Epidermal melanocyte (primary cell): ENCODE data around the gene SAP30BP.
"Not testable (repeated sequence)": the region's sequence is repeated elsewhere in the genome, so short reads cannot be mapped to it uniquely, and the experiment has no call there.

Experiments used
- DNase-seq: peaks from one replicate; pipeline ENCODE4 v3.0.0; 2011; ENCODE audit warnings: low spot score; ENCODE audit not compliant: insufficient read length

Gene SAP30BP

GRCh38 chr17:75633486-75634375 lies 33.4 kb upstream of the SAP30BP start:
- peak; percentile 93 for DNase-seq

- no peak for DNase-seq
Observed at GRCh38 chr17:75634376-75634740, 32.8 kb upstream of the SAP30BP start.

DNA sequence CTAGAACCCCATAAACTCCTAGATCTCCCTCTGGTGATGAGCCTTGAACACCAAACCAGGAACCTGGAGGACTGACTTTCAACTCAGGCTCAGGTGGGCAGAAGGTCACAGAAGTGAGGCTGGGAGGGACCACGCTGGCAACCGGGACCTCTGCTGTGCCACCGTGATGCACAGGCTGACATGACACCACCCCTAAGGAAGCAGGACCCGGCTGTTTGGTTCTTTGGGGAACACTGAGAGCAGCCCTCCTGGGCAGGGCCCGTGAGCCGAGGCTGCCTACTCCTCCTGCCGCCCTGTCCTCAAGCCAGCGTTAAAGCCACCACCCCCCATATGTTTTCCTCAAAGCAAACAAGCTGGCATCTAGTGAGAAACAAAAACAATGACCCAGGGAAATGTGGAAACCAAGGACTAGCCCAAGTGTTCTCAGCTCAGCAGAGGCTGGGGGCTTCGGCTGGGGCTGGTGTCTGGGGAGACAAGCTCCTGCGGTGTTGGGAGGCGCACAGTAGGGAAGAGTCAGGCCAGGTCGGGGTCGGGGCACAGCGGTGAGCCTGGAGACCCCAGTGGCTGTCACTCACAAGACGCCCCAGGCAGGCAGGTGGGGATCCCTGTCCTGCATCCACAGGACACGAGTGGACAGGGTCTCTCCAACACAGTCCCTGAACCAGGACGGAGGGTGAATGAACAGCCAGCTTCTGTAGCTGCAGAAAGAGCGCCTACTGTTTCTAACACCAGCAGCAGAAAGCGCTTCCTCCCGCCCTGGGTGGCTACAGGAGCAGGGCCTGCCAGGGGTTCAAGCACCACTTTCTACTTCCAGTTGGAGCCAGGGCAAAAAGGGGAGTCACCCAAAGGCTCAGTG lies 32.2 kb upstream of the SAP30BP start:
- DNase-seq = no peak

GRCh38 chr17:75635610-75636202 lies 31.4 kb upstream of the SAP30BP start:
- DNase-seq = no peak

GRCh38 chr17:75636381-75637142 lies 30.6 kb upstream of the SAP30BP start:
- no peak for DNase-seq

- no peak for DNase-seq
Observed at GRCh38 chr17:75637143-75637538, 30.0 kb upstream of the SAP30BP start.

DNA sequence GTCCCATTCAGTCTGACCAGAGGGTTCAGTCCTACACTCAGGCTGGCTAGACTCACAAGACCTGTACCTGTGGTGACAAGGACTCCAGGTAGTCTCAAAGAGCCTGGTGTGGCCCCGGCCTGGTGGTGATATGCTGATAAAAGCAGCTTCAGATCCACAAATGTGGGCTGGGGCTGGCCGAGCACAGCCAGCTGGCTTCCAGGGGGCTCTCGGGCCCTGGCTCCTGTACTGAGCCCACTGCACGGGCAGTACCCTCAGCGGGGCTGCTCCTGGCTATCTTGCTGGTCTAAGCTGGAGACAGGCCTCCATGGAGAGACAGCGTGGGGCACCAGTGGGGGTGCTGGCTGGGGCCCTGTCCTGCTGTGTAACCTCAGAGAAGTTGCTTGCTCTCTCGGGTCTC lies 29.6 kb upstream of the SAP30BP start:
- DNase-seq = no peak

GRCh38 chr17:75638039-75638438 lies 29.1 kb upstream of the SAP30BP start:
- DNase-seq = not testable (repeated sequence)

GRCh38 chr17:75638893-75639292 lies 28.2 kb upstream of the SAP30BP start:
- no peak for DNase-seq

- no peak for DNase-seq
Observed at GRCh38 chr17:75639327-75639726, 27.8 kb upstream of the SAP30BP start.

DNA sequence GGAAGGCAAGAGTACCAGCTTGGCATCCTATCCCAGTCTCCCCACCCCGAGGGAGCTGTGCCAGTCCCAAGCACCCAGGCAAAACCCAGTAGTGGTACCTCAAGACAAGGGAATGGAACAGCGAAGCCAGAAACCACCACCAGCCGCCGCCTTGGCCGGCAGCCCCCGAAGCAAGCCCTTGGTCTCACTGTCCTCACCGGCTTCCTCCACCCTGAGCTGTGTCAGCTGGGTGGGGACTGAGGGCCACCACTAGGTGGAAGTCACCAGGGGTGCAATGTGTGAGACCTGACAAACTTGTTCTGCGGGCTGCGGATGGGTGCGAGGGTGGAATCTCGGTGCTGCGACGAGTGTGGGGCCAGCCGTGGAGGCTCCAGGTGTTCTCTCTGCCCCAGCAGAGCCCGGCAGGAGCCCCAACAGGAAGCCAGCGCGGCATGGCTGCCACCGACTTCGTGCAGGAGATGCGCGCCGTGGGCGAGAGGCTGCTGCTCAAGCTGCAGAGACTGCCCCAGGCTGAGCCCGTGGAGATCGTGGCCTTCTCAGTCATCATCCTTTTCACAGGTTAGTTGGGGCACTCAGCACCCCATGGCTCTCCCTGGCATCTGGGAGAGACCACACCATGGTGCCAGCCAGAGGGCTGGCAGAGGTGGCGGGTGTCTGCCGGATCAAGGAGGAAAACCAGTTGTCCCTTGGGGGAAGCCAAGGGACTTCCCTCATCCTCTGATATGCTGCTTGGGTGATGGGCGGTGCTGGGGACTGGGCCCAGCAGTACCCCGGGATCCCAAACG lies 27.2 kb upstream of the SAP30BP start:
- DNase-seq = no peak

GRCh38 chr17:75640556-75641119 lies 26.5 kb upstream of the SAP30BP start:
- DNase-seq = no peak

DNA sequence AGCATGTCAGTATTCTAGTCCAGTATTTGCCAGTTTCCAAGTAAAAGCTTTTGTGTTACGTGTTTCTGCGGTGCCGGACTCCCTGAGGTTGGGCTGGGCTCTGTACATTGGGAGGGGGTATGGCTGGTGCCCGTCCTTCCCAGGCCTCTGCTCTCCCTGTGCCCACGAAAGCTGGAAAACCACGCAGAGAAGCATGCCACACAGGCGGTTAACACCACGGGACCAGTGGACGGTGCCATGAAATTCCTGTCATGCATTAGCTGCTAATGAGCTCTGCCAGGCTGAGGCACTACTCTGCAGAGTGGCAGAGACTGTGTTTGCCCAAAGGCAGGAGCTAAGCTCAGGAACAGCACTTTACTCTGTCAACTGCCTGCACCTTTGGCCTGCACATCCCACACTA lies 25.8 kb upstream of the SAP30BP start:
- DNase-seq = no peak

- no peak for DNase-seq
Observed at GRCh38 chr17:75642182-75642783, 24.9 kb upstream of the SAP30BP start.

- DNase-seq = no peak
Observed at GRCh38 chr17:75642784-75643642, 24.1 kb upstream of the SAP30BP start.

- DNase-seq = no peak
Observed at GRCh38 chr17:75643643-75644017, 23.5 kb upstream of the SAP30BP start.

GRCh38 chr17:75645501-75645888 lies 21.6 kb upstream of the SAP30BP start:
- no peak for DNase-seq

GRCh38 chr17:75645889-75646637 lies 21.1 kb upstream of the SAP30BP start:
- DNase-seq = no peak
